IMR-90 (cell line): ENCODE results near the gene GBX2. TPM values are rescaled to one million over a fixed set of nuclear protein-coding genes. Genes with fewer than 3 reads are reported as not detected.

Source experiments
- ATAC-seq: fragments of 200-7000 bp; cut with Tn5 transposase; 2 replicates; pipeline ENCODE4 v1.9.1; 2020; ENCODE audit warnings: low read depth, mild to moderate bottlenecking, moderate library complexity
- BruUV-seq: library from RNA; stranded (reverse); fragments of 400-500 nt; replicated peaks from 2 replicates; lab custom pipeline; 2021; lab: Mats Ljungman, UMichigan
- CTCF ChIA-PET: fragments of 300-600 bp; formaldehyde crosslinking; extraction: SDS; loops from one replicate; lab custom pipeline; 2021; ENCODE audit warnings: antibody characterized with exemption; lab: Yijun Ruan, JAX
- POLR2A ChIA-PET: fragments of 300-600 bp; sonication (Branson Sonifier 250); formaldehyde crosslinking; loops from one replicate; lab custom pipeline; 2022; ENCODE audit warnings: antibody characterized with exemption; ENCODE audit not compliant: unreplicated experiment; lab: Charles Lee
- DNase-seq: peaks from one replicate; pipeline ENCODE4 v3.0.0; 2013
- H2AFZ ChIP-seq: replicated peaks from 2 replicates; pipeline ENCODE3; 2013; ENCODE audit warnings: low read length, mild to moderate bottlenecking; ENCODE audit not compliant: poor library complexity
- H2AK5ac ChIP-seq: 2 replicates; pipeline ENCODE4 v1.6.1; 2013; ENCODE audit warnings: low read depth, low read length, inconsistent platforms
- H2AK9ac ChIP-seq: replicated peaks from 2 replicates; pipeline ENCODE3; 2013; ENCODE audit warnings: mild to moderate bottlenecking, low read depth, low read length, moderate library complexity; ENCODE audit not compliant: poor library complexity
- H2BK120ac ChIP-seq: 2 replicates; pipeline ENCODE4 v1.6.1; 2013; ENCODE audit warnings: low read depth, low read length, inconsistent platforms
- H2BK15ac ChIP-seq: 3 replicates; pipeline ENCODE4 v1.6.1; 2013; ENCODE audit warnings: low read depth, low read length, inconsistent platforms
- H2BK20ac ChIP-seq: 2 replicates; pipeline ENCODE4 v1.6.1; 2013; ENCODE audit warnings: low read depth, mild to moderate bottlenecking, inconsistent platforms, low read length, moderate library complexity
- H2BK5ac ChIP-seq: 2 replicates; pipeline ENCODE4 v1.6.1; 2013; ENCODE audit warnings: mild to moderate bottlenecking, low read depth, low read length, inconsistent platforms; ENCODE audit not compliant: poor library complexity, severe bottlenecking
- H3K14ac ChIP-seq: replicated peaks from 2 replicates; pipeline ENCODE4 v1.6.1; 2013; ENCODE audit warnings: low read depth, low read length, inconsistent platforms
- H3K18ac ChIP-seq: 2 replicates; pipeline ENCODE4 v1.6.1; 2013; ENCODE audit warnings: low read depth, low read length, control low read depth
- H3K23ac ChIP-seq: 2 replicates; pipeline ENCODE4 v1.6.1; 2013; ENCODE audit warnings: low read depth, low read length, inconsistent platforms
- H3K27ac ChIP-seq: 2 replicates; pipeline ENCODE4 v1.5.1; 2013; ENCODE audit warnings: mild to moderate bottlenecking, control low read depth, low read length; ENCODE audit not compliant: insufficient read depth
- H3K27me3 ChIP-seq: 2 replicates; pipeline ENCODE4 v1.6.1; 2013; ENCODE audit warnings: low read length; ENCODE audit not compliant: control insufficient read depth, insufficient read depth
- H3K36me3 ChIP-seq: 2 replicates; pipeline ENCODE4 v1.6.1; 2013; ENCODE audit warnings: low read length, mixed read lengths; ENCODE audit not compliant: control insufficient read depth, insufficient read depth
- H3K4ac ChIP-seq: 2 replicates; pipeline ENCODE4 v1.6.1; 2013; ENCODE audit warnings: low read depth, low read length, inconsistent platforms
- H3K4me1 ChIP-seq: 2 replicates; pipeline ENCODE4 v1.6.1; 2013; ENCODE audit warnings: low read length, mixed read lengths; ENCODE audit not compliant: control insufficient read depth, insufficient read depth
- H3K4me2 ChIP-seq: 2 replicates; pipeline ENCODE4 v1.6.1; 2013; ENCODE audit warnings: low read depth, mild to moderate bottlenecking, control low read depth, low read length, moderate library complexity
- H3K4me3 ChIP-seq: 2 replicates; pipeline ENCODE4 v1.5.1; 2013; ENCODE audit warnings: low read depth, mild to moderate bottlenecking, control low read depth, low read length, moderate library complexity; ENCODE audit not compliant: insufficient read depth
- H3K56ac ChIP-seq: 2 replicates; pipeline ENCODE4 v1.6.1; 2013; ENCODE audit warnings: low read length, inconsistent platforms; ENCODE audit not compliant: insufficient read depth; ENCODE audit errors: extremely low read depth
- H3K79me1 ChIP-seq, 2 experiments: 2 replicates each; pipeline ENCODE4 v1.6.1; 2013; ENCODE audit warnings: low read length in 2 of 2, inconsistent platforms in 1 of 2, low read depth in 1 of 2
- H3K9ac ChIP-seq: 2 replicates; pipeline ENCODE4 v1.6.1; 2013; ENCODE audit warnings: low read depth, low read length, control low read depth
- H3K9me1 ChIP-seq: 2 replicates; pipeline ENCODE4 v1.6.1; 2013; ENCODE audit warnings: low read length, inconsistent platforms; ENCODE audit not compliant: insufficient read depth
- H3K9me3 ChIP-seq: 2 replicates; pipeline ENCODE4 v1.6.1; 2013; ENCODE audit warnings: low read length; ENCODE audit not compliant: control insufficient read depth, insufficient read depth
- H4K20me1 ChIP-seq: 2 replicates; pipeline ENCODE4 v1.6.1; 2013; ENCODE audit warnings: low read length, inconsistent platforms; ENCODE audit not compliant: insufficient read depth
- H4K5ac ChIP-seq: 2 replicates; pipeline ENCODE4 v1.6.1; 2013; ENCODE audit warnings: mild to moderate bottlenecking, low read depth, low read length, control low read depth
- H4K8ac ChIP-seq, 2 experiments: 2 replicates each; pipeline ENCODE4 v1.6.1; 2013; ENCODE audit warnings: low read depth in 2 of 2, low read length in 2 of 2, control low read depth in 1 of 2, inconsistent platforms in 1 of 2
- H4K91ac ChIP-seq: 2 replicates; pipeline ENCODE4 v1.6.1; 2013; ENCODE audit warnings: low read depth, low read length, inconsistent platforms; ENCODE audit not compliant: insufficient read depth
- BHLHE40 ChIP-seq: fragments of 150-350 bp; IDR thresholded peaks from 2 replicates; pipeline ENCODE4 v1.6.1; 2016; ENCODE audit warnings: mild to moderate bottlenecking, low read depth, low read length
- CEBPB ChIP-seq: IDR thresholded peaks from 2 replicates; pipeline ENCODE4 v1.6.1; 2012; ENCODE audit warnings: low read depth, low read length, improper control_type of control experiment
- CHD1 ChIP-seq: IDR thresholded peaks from 2 replicates; pipeline ENCODE4 v1.6.1; 2012; ENCODE audit warnings: low read depth, low read length, improper control_type of control experiment
- CTCF ChIP-seq: conservative IDR thresholded peaks from 2 replicates; pipeline ENCODE4 v1.5.1; 2012; ENCODE audit warnings: mild to moderate bottlenecking, low read depth, low read length, improper control_type of control experiment
- ELK1 ChIP-seq: fragments of 150-350 bp; IDR thresholded peaks from 2 replicates; pipeline ENCODE4 v1.6.1; 2016; ENCODE audit warnings: low read depth, mild to moderate bottlenecking, low read length, moderate library complexity, borderline replicate concordance
- FOS ChIP-seq: fragments of 150-350 bp; IDR thresholded peaks from 2 replicates; pipeline ENCODE4 v1.6.1; 2016; ENCODE audit warnings: low read depth, low read length
- MAFK ChIP-seq: IDR thresholded peaks from 2 replicates; pipeline ENCODE4 v1.6.1; 2012; ENCODE audit warnings: low read depth, low read length, improper control_type of control experiment
- MAZ ChIP-seq: IDR thresholded peaks from 2 replicates; pipeline ENCODE4 v1.6.1; 2012; ENCODE audit warnings: low read depth, mild to moderate bottlenecking, low read length, improper control_type of control experiment, moderate library complexity, borderline replicate concordance
- MXI1 ChIP-seq: IDR thresholded peaks from 2 replicates; pipeline ENCODE4 v1.6.1; 2012; ENCODE audit warnings: low read depth, mild to moderate bottlenecking, low read length, moderate library complexity, borderline replicate concordance
- NFE2L2 ChIP-seq: fragments of 150-350 bp; IDR thresholded peaks from 2 replicates; pipeline ENCODE4 v1.6.1; 2016; ENCODE audit warnings: low read depth, mild to moderate bottlenecking, low read length
- POLR2A ChIP-seq: IDR thresholded peaks from 2 replicates; pipeline ENCODE4 v1.6.1; 2012; ENCODE audit warnings: mild to moderate bottlenecking, low read depth, low read length
- RAD21 ChIP-seq: IDR thresholded peaks from 2 replicates; pipeline ENCODE4 v1.6.1; 2012; ENCODE audit warnings: low read length, improper control_type of control experiment
- RCOR1 ChIP-seq: IDR thresholded peaks from 2 replicates; pipeline ENCODE4 v1.6.1; 2012; ENCODE audit warnings: mild to moderate bottlenecking, low read length, improper control_type of control experiment; ENCODE audit not compliant: insufficient replicate concordance
- RFX5 ChIP-seq: IDR thresholded peaks from 2 replicates; pipeline ENCODE4 v1.8.0; 2012; ENCODE audit warnings: low read depth, mild to moderate bottlenecking, low read length, moderate library complexity
- USF2 ChIP-seq: fragments of 150-350 bp; IDR thresholded peaks from 2 replicates; pipeline ENCODE4 v1.6.1; 2017; ENCODE audit warnings: mild to moderate bottlenecking, antibody characterized with exemption, low read length, low read depth
- WGBS, 2 experiments: methylation state at CpG; one replicate each; pipeline versions ENCODE4 v1.1.5 to v1.1.7; 2013; ENCODE audit warnings: missing lambda C conversion rate in 2 of 2; ENCODE audit not compliant: insufficient read length in 1 of 2; ENCODE audit errors: extremely low coverage in 2 of 2; 5-methylcytosine and 5-hydroxymethylcytosine counted together
- dilution Hi-C: fragments of 300-500 bp; cut with HindIII; formaldehyde crosslinking; loops from one replicate; pipeline ENCODE4 v1.14.3; 2018; ENCODE audit warnings: low sequenced_read_pairs; ENCODE audit not compliant: unreplicated experiment
- in situ Hi-C: fragments of 300-500 bp; cut with MboI; formaldehyde crosslinking; loops from 3 replicates; pipeline ENCODE4 v1.14.3; 2019; ENCODE audit warnings: low sequenced_read_pairs, inconsistent platforms, mixed read lengths
- intact Hi-C: fragments of 100-400 bp; cut with micrococcal nuclease; formaldehyde crosslinking; loops from 2 replicates; pipeline ENCODE4 v1.10.0; 2022
- polyA plus RNA-seq, 3 experiments: library from polyadenylated mRNA; depleted of rRNA; stranded (reverse); fragments of >200 nt; gene quantifications; 2 replicates each; pipeline ENCODE4 v1.2.3, GENCODE V29; 2012; ENCODE audit warnings: low replicate concordance in 1 of 3
- total RNA-seq: library from RNA; depleted of rRNA; stranded (reverse); fragments of >200 nt; gene quantifications from 2 replicates; pipeline ENCODE4 v1.2.3, GENCODE V29; 2012

Gene GBX2
- total and polyA plus RNA-seq, 2 of the 4 experiments (the other 2 are of a cell fraction), result 0.10 TPM; not detected in 1

GRCh38 chr2:236161082-236161462 is 7.1 kb downstream of the GBX2 start:
- H2BK20ac ChIP-seq, result no peak overlapping the region
- H3K18ac ChIP-seq, result no peak overlapping the region
- CTCF ChIA-PET, result interaction anchor here (0.5 to 1.0 kb wide), 2 partner anchors 20 to 281 kb away, joined by 3 read pairs; no protein-coding TSS in a partner anchor
- no peaks in the 10 kb centered on the region; the same call in 1 of the 2 replicates for H4K20me1 ChIP-seq
- H3K4me1 ChIP-seq, result peaks cover 2% of the 10 kb centered on the region; the same call in 1 of the 2 replicates
- H3K27ac ChIP-seq, result no peak overlapping the region
- BruUV-seq, result no TSS peak
- H2AFZ ChIP-seq, result no peak overlapping the region
- no peak overlapping the region for H2AK5ac ChIP-seq
- no peak overlapping the region for H4K5ac ChIP-seq
- H2AK9ac ChIP-seq, result no peak overlapping the region
- H3K79me1 ChIP-seq, result no peaks in the 10 kb centered on the region
- H2BK15ac ChIP-seq, result no peak overlapping the region
- intact Hi-C loops, result no loop called here
- H3K9me3 ChIP-seq, result peaks cover under 1% of the 10 kb centered on the region; the same call in 1 of the 2 replicates
- no peak overlapping the region for H2BK5ac ChIP-seq
- POLR2A ChIA-PET, result no interaction called here
- no peak overlapping the region for H3K4me2 ChIP-seq
- no peak overlapping the region for H3K56ac ChIP-seq
- H3K27me3 ChIP-seq, result peaks cover 95% of the 10 kb centered on the region
- H3K23ac ChIP-seq, result no peak overlapping the region
- no peaks in the 10 kb centered on the region for H3K36me3 ChIP-seq
- no peak for TF ChIP-seq USF2
- TF ChIP-seq ELK1, result no peak
- TF ChIP-seq MAZ, result no peak
- TF ChIP-seq RFX5, result no peak
- no peak for TF ChIP-seq RCOR1
- TF ChIP-seq MXI1, result no peak
- no peak for TF ChIP-seq BHLHE40
- no peak for TF ChIP-seq CTCF
- no peak for TF ChIP-seq RAD21
- no peak for TF ChIP-seq POLR2A
- no peak for TF ChIP-seq FOS
- TF ChIP-seq MAFK, result no peak
- no peak for TF ChIP-seq CEBPB
- no peak for TF ChIP-seq NFE2L2
- TF ChIP-seq CHD1, result no peak
- ATAC-seq (no peak), DNase-seq (no peak)
- in situ Hi-C loops, result loop anchor here (25.0 kb wide), 1 partner anchor 549 kb away; no protein-coding TSS in a partner anchor
- WGBS, 2 experiments, result no CpG with 5 or more reads among the region's 15 CpGs
- H2BK120ac ChIP-seq, result no peak overlapping the region
- H3K9me1 ChIP-seq, result no peaks in the 10 kb centered on the region
- dilution Hi-C loops, result no loop called here
- no peak overlapping the region for H4K91ac ChIP-seq
- no peak overlapping the region for H3K9ac ChIP-seq
- no peak overlapping the region for H4K8ac ChIP-seq
- no peak overlapping the region for H3K4ac ChIP-seq
- no peak overlapping the region for H3K14ac ChIP-seq
- no peak overlapping the region for H3K4me3 ChIP-seq
